Neural cell (in vitro differentiated cells): ENCODE measurements around the gene SLC39A2.

ENCODE experiments used
- EP300 ChIP-seq: fragments of 450-650 bp; conservative IDR thresholded peaks from 2 replicates; pipeline ENCODE4 v1.6.1; 2014; ENCODE audit warnings: antibody characterized with exemption, mild to moderate bottlenecking, moderate library complexity; ENCODE audit not compliant: poor library complexity, severe bottlenecking
- EZH2 ChIP-seq: fragments of 200-600, 300-800 bp; shearing (Covaris generic), sonication (generic); IDR thresholded peaks from 2 replicates; pipeline ENCODE4 v1.6.1; 2014; ENCODE audit warnings: antibody characterized with exemption, low read length, borderline replicate concordance, mild to moderate bottlenecking; ENCODE audit not compliant: insufficient read depth, poor library complexity, severe bottlenecking
- MXI1 ChIP-seq: fragments of 450-650 bp; conservative IDR thresholded peaks from 2 replicates; pipeline ENCODE4 v1.6.1; 2014; ENCODE audit warnings: antibody characterized with exemption, mild to moderate bottlenecking; ENCODE audit not compliant: poor library complexity, severe bottlenecking
- POLR2AphosphoS5 ChIP-seq: IDR thresholded peaks from 2 replicates; pipeline ENCODE4 v1.6.1; 2012
- RAD21 ChIP-seq: fragments of 450-650 bp; conservative IDR thresholded peaks from 2 replicates; pipeline ENCODE4 v1.6.1; 2014; ENCODE audit warnings: antibody characterized with exemption, mild to moderate bottlenecking, moderate library complexity
- SMC3 ChIP-seq: fragments of 450-650 bp; conservative IDR thresholded peaks from 2 replicates; pipeline ENCODE4 v1.6.1; 2014; ENCODE audit warnings: antibody characterized with exemption, mild to moderate bottlenecking, moderate library complexity; ENCODE audit not compliant: poor library complexity
- TF ChIP-seq, protein P1 (sequence below): fragments of 450-650 bp; IDR thresholded peaks from 2 replicates; pipeline ENCODE4 v1.5.1; 2014; ENCODE audit warnings: antibody characterized with exemption, mild to moderate bottlenecking, moderate library complexity; ENCODE audit not compliant: poor library complexity, severe bottlenecking
- TF ChIP-seq, protein P2 (sequence below): IDR thresholded peaks from 2 replicates; pipeline ENCODE4 v1.6.1; 2012; ENCODE audit warnings: borderline replicate concordance

DNA sequence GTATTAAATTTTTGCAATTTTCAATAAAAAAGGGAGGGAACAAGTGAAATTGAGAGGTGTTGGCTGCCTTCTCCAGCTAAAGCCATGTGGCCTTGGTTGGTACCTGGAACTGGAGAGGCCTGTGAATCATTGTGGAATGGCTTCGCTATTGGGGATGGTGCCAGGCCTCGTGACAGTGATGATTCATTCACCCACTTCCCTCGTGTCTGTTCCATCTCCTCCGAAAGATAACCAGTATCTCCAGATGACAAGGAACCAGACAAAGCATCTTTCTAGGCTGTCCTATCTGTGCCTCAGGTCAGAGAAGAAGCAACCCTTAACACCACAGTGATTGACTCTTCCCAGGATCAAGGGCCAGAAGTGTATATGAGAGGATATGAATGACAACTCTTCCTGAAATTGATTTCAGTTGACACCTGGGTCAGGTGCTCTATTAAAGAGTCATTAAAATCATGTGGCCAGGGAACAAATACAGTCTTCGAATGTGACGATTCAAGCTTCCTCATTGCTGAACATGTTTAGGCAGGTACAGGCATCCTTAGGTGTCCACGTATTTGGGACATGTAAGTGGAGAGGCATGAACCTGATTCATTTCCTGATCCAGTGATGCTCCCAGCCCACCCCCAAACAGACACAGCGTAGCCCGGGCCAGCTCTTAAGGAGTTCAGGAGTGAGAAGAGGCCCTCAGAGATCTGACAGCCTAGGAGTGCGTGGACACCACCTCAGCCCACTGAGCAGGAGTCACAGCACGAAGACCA, 42.8 kb downstream of the SLC39A2 start, which contains the start of gene RNASE7:
- no peak for TF ChIP-seq POLR2AphosphoS5
- TF ChIP-seq, protein P1, sequence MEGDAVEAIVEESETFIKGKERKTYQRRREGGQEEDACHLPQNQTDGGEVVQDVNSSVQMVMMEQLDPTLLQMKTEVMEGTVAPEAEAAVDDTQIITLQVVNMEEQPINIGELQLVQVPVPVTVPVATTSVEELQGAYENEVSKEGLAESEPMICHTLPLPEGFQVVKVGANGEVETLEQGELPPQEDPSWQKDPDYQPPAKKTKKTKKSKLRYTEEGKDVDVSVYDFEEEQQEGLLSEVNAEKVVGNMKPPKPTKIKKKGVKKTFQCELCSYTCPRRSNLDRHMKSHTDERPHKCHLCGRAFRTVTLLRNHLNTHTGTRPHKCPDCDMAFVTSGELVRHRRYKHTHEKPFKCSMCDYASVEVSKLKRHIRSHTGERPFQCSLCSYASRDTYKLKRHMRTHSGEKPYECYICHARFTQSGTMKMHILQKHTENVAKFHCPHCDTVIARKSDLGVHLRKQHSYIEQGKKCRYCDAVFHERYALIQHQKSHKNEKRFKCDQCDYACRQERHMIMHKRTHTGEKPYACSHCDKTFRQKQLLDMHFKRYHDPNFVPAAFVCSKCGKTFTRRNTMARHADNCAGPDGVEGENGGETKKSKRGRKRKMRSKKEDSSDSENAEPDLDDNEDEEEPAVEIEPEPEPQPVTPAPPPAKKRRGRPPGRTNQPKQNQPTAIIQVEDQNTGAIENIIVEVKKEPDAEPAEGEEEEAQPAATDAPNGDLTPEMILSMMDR = no peak
- TF ChIP-seq EZH2 = no peak
- no peak for TF ChIP-seq RAD21
- no peak for TF ChIP-seq EP300
- no peak for TF ChIP-seq MXI1
- TF ChIP-seq, protein P2, sequence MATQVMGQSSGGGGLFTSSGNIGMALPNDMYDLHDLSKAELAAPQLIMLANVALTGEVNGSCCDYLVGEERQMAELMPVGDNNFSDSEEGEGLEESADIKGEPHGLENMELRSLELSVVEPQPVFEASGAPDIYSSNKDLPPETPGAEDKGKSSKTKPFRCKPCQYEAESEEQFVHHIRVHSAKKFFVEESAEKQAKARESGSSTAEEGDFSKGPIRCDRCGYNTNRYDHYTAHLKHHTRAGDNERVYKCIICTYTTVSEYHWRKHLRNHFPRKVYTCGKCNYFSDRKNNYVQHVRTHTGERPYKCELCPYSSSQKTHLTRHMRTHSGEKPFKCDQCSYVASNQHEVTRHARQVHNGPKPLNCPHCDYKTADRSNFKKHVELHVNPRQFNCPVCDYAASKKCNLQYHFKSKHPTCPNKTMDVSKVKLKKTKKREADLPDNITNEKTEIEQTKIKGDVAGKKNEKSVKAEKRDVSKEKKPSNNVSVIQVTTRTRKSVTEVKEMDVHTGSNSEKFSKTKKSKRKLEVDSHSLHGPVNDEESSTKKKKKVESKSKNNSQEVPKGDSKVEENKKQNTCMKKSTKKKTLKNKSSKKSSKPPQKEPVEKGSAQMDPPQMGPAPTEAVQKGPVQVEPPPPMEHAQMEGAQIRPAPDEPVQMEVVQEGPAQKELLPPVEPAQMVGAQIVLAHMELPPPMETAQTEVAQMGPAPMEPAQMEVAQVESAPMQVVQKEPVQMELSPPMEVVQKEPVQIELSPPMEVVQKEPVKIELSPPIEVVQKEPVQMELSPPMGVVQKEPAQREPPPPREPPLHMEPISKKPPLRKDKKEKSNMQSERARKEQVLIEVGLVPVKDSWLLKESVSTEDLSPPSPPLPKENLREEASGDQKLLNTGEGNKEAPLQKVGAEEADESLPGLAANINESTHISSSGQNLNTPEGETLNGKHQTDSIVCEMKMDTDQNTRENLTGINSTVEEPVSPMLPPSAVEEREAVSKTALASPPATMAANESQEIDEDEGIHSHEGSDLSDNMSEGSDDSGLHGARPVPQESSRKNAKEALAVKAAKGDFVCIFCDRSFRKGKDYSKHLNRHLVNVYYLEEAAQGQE = no peak
- no peak for TF ChIP-seq SMC3
